Testis (tissue), 2 donors: Measurements from ENCODE around the gene MAGI1.

Experiments
- POLR2A ChIP-seq: fragments of 450-650 bp; IDR thresholded peaks from one replicate; pipeline ENCODE4 v1.6.1; 2017; ENCODE audit warnings: antibody characterized with exemption, mild to moderate bottlenecking, moderate library complexity
- TF ChIP-seq, protein P1 (sequence below), 3 experiments: fragments of 450-650 bp in 2 of 3; fragments of 200-600 bp in 1 of 3; sonication (generic) in 1 of 3; IDR thresholded peaks; one replicate each; pipeline ENCODE4 v1.5.1; 2016 to 2019; ENCODE audit warnings: antibody characterized with exemption in 3 of 3, mild to moderate bottlenecking in 2 of 3, moderate library complexity in 1 of 3

DNA sequence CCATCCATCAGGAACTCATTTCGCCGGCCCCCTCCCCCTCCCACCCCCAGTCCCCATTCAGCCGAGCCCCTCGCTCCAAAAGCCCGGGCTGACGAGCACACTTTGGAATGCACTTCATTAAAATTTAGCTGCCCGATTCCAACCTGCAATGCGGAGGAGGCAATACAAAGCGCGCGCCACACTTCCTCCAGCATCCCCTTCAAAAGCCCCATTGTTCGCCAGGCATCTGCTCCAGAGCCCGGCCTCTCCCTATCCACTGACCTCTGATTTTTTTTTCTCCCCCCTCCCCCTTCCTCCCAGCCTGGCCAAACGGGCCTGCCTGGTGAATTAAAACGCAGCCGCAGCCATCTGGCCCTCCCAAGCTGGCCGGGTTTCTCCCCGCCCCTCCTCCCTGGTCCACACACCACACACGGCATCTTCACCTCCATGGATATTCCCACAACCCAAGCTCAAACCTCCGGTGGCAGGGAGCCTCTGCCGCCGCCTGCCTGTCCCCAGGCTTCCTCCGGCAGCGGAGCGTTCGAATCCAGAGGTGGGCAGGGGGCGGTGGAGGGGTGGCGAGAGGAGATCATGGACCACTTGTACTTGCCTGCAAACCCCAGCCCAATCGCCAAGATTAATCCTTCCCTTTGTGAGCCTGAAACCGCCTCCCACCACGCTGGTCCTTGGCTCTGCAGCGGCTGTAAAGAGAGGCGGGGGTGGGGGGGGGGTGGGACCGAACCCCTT, 441.3 kb downstream of the MAGI1 start:
- TF ChIP-seq POLR2A: no peak
- TF ChIP-seq, protein P1, sequence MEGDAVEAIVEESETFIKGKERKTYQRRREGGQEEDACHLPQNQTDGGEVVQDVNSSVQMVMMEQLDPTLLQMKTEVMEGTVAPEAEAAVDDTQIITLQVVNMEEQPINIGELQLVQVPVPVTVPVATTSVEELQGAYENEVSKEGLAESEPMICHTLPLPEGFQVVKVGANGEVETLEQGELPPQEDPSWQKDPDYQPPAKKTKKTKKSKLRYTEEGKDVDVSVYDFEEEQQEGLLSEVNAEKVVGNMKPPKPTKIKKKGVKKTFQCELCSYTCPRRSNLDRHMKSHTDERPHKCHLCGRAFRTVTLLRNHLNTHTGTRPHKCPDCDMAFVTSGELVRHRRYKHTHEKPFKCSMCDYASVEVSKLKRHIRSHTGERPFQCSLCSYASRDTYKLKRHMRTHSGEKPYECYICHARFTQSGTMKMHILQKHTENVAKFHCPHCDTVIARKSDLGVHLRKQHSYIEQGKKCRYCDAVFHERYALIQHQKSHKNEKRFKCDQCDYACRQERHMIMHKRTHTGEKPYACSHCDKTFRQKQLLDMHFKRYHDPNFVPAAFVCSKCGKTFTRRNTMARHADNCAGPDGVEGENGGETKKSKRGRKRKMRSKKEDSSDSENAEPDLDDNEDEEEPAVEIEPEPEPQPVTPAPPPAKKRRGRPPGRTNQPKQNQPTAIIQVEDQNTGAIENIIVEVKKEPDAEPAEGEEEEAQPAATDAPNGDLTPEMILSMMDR (IDR thresholded peaks at IDR 0.05): no peak
